ENCODE measurements around the gene SLK. TPM values are rescaled to one million over a fixed set of nuclear protein-coding genes. Genes with fewer than 3 reads are reported as not detected.
A peak's percentile ranks its signal among the peaks of the same experiment; 100 is the strongest.

Gene SLK
- total RNA-seq, 4 donors from 2014 or later = 68.1 to 120 (median 80.4) TPM

DNA sequence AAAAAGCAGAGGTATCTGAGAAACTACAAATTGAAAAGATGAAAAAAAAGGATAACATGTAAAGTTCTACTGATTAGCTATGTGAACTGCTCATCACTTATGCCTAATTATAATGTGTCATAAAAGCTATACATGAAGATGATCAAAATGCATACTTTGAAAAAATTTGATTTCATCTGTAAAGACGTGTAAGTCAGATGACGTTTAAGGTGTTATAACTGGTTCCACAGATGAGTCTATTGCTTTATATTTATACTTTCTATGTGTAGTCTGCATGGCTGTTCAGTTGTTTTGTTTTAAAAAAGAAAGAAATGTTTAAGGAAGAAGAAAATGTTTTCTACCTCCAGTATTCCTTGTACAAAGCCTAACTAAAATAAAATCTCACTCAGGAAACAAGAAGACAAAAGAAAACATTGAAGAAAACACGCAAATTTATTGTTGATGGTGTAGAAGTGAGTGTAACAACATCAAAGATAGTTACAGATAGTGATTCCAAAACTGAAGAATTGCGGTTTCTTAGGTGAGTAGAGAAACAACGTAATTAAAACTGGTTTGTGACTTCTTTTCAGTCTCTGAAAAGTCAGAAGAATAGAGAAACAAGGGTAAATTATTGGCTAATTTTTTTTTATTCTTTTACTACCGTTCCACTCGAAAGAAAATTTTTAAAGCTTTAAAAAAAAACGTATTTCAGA is 38.4 kb downstream of the SLK start:
- DNase-seq = no peak
- Histone ChIP-seq H3K27me3 (no peaks in the 10 kb centered on the region), H3K4me3 (no peak overlapping the region), H3K9me3 (no peaks in the 10 kb centered on the region), H3K27ac (no peak overlapping the region), H3K4me1 (no peaks in the 10 kb centered on the region), H3K36me3 (peaks cover 10 to 100% (median 24%) of the 10 kb centered on the region in 3 donors)
- TF ChIP-seq, protein P1, sequence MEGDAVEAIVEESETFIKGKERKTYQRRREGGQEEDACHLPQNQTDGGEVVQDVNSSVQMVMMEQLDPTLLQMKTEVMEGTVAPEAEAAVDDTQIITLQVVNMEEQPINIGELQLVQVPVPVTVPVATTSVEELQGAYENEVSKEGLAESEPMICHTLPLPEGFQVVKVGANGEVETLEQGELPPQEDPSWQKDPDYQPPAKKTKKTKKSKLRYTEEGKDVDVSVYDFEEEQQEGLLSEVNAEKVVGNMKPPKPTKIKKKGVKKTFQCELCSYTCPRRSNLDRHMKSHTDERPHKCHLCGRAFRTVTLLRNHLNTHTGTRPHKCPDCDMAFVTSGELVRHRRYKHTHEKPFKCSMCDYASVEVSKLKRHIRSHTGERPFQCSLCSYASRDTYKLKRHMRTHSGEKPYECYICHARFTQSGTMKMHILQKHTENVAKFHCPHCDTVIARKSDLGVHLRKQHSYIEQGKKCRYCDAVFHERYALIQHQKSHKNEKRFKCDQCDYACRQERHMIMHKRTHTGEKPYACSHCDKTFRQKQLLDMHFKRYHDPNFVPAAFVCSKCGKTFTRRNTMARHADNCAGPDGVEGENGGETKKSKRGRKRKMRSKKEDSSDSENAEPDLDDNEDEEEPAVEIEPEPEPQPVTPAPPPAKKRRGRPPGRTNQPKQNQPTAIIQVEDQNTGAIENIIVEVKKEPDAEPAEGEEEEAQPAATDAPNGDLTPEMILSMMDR (IDR thresholded peaks at IDR 0.05) = no peak
- TF ChIP-seq POLR2A (IDR thresholded peaks at IDR 0.05) = no peak
- intact Hi-C loops (cut with DNase I) = no loop called here
- 85 to 89% methylated on average over 8 of the region's 8 CpGs for WGBS, 2 donors

DNA sequence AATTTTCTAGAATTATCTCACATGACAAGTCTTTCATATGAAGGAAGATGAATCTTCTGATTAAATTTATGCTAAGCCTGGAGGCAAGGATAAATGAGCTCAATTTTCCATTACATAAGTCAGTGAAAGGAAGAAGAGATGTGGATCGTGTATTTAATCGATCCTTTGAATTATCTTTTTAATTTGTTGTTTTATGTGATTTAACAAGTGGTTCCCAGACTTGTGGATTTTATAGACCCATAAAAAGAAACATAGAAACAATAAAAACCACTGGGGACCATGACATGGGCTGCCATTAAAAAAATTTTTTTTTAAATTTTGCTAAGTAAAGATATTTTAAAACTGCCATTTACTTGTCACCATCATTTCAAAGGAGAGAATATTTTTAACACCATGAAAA is 45.0 kb downstream of the SLK start:
- TF ChIP-seq, protein P1 (IDR thresholded peaks at IDR 0.05) = no peak
- no peak for TF ChIP-seq POLR2A (IDR thresholded peaks at IDR 0.05)
- DNase-seq = no peak
- H3K9me3 ChIP-seq = no peaks in the 10 kb centered on the region
- H3K4me1 ChIP-seq = no peaks in the 10 kb centered on the region
- intact Hi-C loops (cut with DNase I) = no loop called here
- H3K36me3 ChIP-seq = peaks cover 0 to 91% (median 12%) of the 10 kb centered on the region in 3 donors
- no peak overlapping the region for H3K27ac ChIP-seq
- 85 to 89% methylated on average over 2 of the region's 2 CpGs for WGBS, 2 donors
- no peak overlapping the region for H3K4me3 ChIP-seq
- no peaks in the 10 kb centered on the region for H3K27me3 ChIP-seq

DNA sequence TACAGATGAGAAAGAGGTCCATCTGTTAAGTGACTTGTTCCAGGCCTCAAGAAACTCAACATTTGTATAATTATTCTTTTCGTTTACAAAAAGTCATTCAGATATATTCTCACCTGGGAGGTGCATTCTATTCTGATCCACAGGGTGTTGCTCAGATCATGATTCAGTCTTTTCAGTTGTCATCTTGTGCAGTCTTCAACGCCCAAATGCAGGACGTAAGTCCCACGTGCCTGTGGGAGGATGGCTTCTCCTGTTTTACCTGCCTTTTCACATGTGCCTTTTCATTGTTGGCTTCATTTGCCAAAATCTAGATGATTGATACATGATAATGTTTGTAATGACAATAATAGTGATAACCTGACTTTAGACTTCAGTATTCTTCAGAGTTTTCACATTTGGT is 46.5 kb downstream of the SLK start:
- intact Hi-C loops (cut with DNase I) = no loop called here
- H3K9me3 ChIP-seq = no peaks in the 10 kb centered on the region
- peaks cover 0 to 90% (median 6%) of the 10 kb centered on the region in 3 donors for H3K36me3 ChIP-seq
- WGBS, 2 donors = 72 to 79% methylated on average over 4 of the region's 4 CpGs
- DNase-seq = no peak
- H3K27ac ChIP-seq = peak overlapping the region in 1 of 4 donors; percentile 26
- no peak for TF ChIP-seq POLR2A (IDR thresholded peaks at IDR 0.05)
- TF ChIP-seq, protein P1 (IDR thresholded peaks at IDR 0.05) = peak in 1 of 6 experiments; percentile 31
- no peaks in the 10 kb centered on the region for H3K27me3 ChIP-seq
- no peak overlapping the region for H3K4me3 ChIP-seq
- H3K4me1 ChIP-seq = no peaks in the 10 kb centered on the region

DNA sequence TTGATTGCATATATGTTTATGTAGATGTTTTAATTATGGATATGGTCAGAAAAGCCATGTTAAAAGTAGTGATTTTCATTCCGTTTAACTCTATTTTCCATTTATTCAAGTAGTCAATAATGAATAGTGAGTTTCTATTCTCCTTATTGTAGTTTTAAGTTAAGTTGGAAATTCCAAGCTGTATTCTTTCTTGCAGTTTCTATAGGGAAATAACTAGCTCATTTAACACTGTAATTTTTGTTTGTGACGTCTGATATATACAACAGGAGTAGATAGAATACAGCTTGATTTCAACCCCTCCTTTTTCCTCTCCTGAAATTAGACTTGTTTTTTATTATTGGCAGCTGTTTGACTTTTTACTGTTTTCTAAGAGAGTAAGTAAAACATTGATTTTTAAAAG is 47.2 kb downstream of the SLK start:
- intact Hi-C loops (cut with DNase I) = no loop called here
- 84 to 90% methylated on average over 2 of the region's 2 CpGs for WGBS, 2 donors
- no peaks in the 10 kb centered on the region for H3K27me3 ChIP-seq
- TF ChIP-seq, protein P1 (IDR thresholded peaks at IDR 0.05) = no peak
- TF ChIP-seq POLR2A (IDR thresholded peaks at IDR 0.05) = no peak
- H3K36me3 ChIP-seq = peaks cover 0 to 90% (median 0%) of the 10 kb centered on the region in 3 donors
- no peak overlapping the region for H3K4me3 ChIP-seq
- no peak overlapping the region for H3K27ac ChIP-seq
- no peaks in the 10 kb centered on the region for H3K9me3 ChIP-seq
- H3K4me1 ChIP-seq = no peaks in the 10 kb centered on the region
- DNase-seq = no peak

DNA sequence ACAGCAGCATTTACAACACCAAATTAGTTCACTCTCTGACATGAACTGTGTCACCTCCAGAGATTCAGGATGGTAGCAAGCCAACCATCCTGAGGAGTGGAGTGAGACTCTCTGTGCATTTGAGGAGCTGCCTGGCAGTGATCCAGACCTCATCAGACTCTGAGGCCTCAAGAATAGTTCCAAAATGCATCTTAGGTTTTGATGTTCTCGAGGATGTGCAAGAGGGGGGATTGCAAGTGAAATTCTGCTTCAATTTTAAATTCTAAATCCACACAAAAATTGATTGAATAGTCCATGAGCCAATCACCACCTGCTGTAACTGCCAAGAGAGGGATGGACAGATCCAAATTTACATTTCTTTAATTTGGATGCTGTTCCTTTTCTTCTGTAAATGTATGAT is 49.7 kb downstream of the SLK start:
- 67 to 80% methylated on average over 1 of the region's 1 CpG for WGBS, 2 donors
- DNase-seq = no peak
- intact Hi-C loops (cut with DNase I) = no loop called here

More for the DNA sequence above, 49.7 kb downstream of the SLK start:
- no peaks in the 10 kb centered on the region for H3K27me3 ChIP-seq
- TF ChIP-seq POLR2A (IDR thresholded peaks at IDR 0.05) = no peak
- TF ChIP-seq, protein P1 (IDR thresholded peaks at IDR 0.05) = no peak
- peaks cover 0 to 90% (median 16%) of the 10 kb centered on the region in 3 donors for H3K36me3 ChIP-seq
- no peaks in the 10 kb centered on the region for H3K4me1 ChIP-seq
- H3K9me3 ChIP-seq = no peaks in the 10 kb centered on the region
- H3K27ac ChIP-seq = no peak overlapping the region
- H3K4me3 ChIP-seq = no peak overlapping the region
